ENCODE measurements around the gene ANXA10.

GRCh38 chr4:168092176-168092712 lies at the start of gene ANXA10:
- TF ChIP-seq CTCF (IDR thresholded peaks at IDR 0.05; ENCODE audit: low read length): no peak
- no peak for TF ChIP-seq EZH2 (IDR thresholded peaks at IDR 0.05; ENCODE audit: borderline replicate concordance, low read length)

All from OCI-LY1 (cell line).